Activated CD8-positive, alpha-beta memory T cell treated with anti-CD3 and anti-CD28 coated beads, Interleukin-2, amount 50 U/mL, for 24 hours (primary cell): ENCODE data around the gene ZNF275.
"Not testable (repeated sequence)": the region's sequence is repeated elsewhere in the genome, so short reads cannot be mapped to it uniquely, and the experiment has no call there.

ENCODE experiments used
- DNase-seq: peaks from one replicate; pipeline ENCODE4 v3.0.0-alpha.2; 2020; ENCODE audit errors: extremely low read depth

Gene ZNF275

DNA sequence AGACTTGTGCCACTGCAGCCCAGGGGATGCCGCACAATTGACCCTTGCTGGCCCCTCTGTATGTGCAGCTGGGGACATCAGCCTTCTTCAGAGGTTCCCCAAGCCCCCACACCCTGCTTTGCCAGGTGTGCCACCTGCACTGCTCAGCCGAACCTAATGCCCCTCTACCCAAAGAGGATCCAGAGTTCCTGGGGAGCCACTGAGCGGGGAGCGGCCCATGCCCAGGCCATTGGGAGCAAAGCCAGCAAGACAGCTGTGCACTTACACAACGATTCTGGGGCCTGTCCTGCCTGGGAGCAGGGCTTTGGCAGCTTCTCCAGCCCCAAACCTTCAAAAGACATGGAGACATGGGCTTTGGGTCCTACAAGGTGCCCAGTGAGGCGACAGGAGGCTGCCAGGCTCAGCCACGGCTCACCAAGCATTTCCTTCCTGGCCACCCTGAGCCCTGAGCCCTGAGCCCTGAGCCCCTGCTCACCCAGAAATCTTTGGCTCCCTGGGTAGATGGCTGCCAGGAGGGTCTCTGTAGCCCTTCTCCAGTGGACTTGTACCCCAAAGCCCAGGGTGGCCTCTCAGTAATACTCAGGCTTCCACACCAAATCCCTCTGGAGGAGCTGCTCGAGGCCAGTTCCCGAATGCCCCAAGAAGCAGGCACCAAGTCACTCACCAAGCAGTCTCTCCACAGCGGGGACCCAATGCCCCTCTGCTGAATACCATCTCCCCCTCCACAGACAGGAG lies 54.2 kb downstream of the ZNF275 start:
- DNase-seq = no peak

DNA sequence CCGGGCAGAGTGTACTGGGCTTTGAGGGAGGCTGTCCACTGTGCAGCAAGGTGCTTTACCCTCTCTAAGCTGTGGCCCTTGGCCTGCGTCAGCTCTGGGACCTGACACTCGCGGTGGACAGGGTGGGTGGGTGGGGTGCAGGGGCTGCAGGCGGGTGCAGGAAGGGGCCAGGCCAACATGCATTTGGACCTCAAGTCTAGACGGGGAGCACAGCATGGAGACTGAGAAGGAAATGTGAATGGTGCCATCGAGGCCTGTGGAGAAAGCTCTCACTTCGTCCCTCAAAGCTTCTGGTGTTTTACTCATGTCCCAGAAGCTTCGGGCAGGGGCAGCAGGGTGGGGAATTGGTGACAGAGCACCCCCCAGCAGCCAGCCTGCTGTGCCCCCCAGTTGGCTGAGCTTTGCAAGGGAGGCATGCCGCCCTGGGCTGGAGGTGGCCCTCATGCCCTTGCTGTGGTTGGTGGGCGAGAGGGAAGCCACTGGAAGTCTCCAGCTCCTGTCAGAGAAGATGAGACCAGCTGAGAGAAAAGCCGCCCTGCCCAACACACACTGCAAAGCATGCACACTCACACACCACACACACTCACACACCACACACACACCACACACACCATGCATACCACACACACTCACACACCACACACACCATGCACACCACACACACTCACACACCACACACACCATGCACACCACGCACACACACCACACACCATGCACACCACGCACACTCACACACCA lies 54.9 kb downstream of the ZNF275 start:
- DNase-seq = no peak

DNA sequence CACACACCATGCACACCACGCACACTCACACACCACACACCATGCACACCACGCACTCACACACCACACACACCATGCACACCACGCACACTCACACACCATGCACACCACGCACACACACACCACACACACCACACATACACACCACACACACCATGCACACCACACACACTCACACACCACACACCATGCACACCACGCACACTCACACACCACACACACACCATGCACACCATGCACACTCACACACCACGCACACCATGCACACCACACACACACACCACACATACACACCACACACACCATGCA lies 55.5 kb downstream of the ZNF275 start:
- not testable (repeated sequence) for DNase-seq

DNA sequence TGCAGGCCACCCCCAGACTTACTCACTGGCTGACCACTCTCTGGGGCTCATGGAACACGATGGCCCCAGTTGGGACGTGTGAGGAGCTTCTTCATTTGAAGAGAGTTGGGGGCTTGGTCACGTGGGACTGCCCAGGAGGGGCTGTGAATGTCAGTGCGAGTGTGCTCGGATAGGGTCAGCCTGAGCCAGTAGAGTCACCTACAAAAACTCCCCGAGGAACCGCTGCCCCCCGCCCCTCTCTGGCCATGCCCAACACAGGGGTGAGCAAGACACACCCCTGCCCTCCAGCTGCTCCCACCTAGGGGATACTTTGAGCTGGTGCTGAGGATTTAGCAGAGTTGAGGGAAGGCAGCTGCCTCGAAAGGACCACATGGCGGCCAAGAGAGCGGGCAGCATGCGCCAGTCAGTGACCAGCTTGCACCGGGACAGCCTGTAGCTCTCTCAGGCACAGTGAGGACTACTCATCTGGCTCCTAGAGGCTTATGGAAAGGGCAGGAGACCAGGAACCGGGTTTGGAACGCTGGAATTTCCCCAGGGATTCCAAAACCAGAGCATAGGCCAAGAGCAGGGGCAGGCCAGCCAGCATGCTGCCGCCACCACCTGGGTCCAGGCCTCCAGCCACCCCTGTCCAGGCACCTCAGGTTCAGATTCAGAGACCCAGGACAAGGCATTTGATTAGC lies 58.8 kb downstream of the ZNF275 start:
- DNase-seq = no peak

DNA sequence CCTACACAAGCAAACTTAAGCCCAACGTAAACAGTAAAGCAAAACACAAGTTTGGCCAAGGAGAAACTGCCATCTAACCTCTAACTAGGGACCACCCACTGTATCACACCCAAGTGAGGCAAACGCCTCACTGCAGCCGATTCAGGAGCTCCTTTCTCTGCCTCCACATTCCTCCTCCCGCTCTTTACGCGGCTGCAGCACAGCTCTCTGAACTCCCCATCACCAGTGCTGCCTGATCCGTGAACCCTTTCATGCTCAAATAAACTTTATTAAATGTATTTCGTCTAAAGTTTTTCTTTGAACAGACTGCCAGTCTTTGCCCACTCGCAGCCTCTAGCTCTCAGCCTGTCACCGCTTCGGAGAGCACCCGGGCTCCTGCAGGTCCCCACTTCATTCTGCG lies 60.7 kb downstream of the ZNF275 start:
- no peak for DNase-seq

DNA sequence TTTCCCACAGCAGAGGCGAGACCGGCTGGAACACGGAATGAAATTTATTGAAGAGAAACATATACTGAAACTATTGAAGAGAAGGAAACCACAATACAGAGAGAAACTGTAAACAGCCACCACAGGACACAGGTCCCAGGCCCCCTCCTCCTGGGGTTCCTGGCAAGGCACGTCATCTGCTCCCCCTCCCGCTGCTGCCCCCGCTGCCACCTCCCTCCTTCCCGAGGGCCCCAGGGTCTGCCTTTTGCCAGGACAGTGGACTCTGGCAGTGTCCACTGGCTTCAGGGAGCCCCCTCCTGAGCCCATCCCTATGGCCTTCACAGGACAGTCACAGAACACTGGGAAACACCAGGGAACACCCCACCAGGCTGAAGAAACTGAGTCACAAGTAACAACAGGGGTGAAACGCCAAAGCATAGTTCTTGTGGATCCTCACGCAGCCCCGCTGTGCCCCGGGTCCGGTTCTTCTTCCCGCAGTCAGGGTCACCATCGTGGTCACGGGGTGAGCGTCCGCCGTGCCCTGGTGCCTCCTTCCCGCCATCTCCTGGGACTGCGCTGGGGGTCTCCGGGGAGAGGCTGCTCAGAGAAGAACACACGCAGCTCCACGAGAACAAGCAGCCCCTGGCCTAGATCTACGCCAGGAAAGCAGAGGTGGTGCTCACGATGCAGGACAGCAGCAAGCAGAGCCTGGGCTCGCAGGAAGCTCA lies 61.8 kb downstream of the ZNF275 start:
- no peak for DNase-seq

DNA sequence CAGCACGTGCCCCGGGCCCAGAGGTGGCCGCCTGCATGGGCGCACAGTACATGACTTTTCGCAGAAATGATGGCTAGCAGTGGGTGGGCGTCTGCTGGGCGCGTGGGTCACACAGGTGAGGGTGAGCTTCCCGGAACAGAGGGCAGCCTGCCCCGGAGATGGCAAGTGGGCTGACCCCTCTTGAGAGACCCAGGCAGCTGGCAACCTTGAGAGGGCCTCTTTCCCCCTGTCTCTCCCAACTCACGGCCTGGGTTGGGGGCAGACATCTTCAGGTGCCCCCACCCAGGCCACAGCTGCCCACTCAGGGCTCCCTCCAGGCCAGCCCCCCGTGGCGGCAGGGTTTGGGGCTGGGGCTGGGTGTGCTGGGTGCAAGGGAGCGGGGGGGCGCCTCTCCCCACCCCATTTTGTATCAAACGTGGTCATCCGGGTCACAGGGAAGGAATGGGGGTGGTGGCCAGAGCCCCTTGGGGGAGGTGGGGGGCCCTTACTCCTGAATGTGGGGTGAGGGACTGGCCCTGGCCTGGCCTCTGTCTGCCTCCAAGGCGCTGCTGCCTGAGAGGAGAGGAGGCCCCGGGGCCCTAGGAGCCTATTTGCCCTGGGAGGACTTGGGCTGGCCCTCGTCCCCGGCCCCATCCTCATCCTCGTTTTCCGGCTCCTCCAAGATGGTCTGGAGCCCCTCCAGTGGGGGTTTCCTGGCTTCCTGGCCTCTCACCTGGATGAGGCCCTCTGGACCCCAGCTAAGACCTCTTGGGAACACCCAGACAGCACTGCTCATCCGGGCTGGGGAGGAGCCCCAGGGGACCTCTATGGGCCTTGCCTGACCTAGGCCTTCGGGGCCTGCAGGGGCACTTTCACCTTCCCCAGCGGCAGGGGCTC lies 62.6 kb downstream of the ZNF275 start:
- DNase-seq = no peak

DNA sequence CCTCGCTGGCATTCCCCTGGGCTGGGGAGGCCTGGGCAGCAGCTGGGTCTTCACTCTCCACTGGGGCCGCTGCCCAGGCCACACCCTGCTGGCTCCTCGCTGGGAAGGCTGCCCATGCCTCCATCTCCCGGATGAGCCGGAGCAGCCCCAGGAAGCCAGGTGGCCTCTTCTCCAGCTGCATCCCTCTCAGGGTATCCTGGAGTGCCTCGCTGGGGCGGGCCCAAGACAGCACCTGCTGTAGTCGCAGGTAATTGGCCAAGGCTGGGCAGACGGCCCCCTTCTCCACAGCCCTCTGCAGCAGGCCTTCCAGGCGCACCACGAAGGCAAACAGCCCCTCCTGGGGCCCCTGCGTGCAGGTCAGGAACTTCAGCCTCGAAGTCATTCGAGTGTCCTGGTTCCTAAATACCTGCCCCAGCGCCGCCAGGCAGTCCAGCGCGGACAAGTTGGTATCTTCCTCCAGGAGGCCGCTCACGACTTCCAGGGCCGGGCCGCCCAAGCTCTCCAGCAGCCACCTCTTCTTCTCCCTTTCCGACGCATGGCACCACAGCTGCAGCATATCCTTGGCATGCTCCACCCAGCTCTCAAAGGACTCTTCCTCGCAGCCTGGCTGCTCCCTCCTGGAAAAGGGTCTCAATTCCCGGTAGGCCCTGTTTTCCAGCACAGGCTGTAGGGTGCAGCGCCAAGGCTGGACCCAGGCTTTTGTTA lies 63.5 kb downstream of the ZNF275 start:
- no peak for DNase-seq

DNA sequence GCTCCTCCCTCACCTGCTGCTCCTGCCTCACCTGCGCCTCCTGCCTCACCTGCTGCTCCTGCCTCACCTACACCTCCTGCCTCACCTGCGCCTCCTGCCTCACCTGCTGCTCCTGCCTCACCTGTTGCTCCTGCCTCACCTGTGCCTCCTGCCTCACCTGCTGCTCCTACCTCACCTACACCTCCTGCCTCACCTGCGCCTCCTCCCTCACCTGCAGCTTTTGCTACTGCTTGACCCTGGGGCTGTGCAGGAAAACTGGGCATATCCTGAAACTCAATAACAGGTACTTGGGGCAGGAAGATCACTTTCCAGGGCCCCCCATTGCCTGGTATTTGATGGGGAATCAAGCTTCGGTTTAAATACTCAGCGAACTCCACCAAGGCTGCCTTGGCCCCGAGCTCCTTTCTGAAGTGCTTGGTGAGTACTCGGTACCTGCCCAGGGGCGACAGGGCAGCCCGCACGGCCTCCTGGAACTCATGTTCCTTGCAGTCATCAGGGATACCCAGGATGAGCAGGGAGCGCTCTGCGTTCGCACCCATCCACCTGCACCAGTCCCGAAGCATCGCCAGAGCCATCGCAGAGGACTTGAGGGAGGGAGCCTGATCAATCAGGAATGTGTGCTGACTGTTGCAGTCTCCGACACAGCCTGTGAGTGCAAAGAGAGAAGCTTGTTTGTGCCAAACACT lies 64.5 kb downstream of the ZNF275 start:
- no peak for DNase-seq

DNA sequence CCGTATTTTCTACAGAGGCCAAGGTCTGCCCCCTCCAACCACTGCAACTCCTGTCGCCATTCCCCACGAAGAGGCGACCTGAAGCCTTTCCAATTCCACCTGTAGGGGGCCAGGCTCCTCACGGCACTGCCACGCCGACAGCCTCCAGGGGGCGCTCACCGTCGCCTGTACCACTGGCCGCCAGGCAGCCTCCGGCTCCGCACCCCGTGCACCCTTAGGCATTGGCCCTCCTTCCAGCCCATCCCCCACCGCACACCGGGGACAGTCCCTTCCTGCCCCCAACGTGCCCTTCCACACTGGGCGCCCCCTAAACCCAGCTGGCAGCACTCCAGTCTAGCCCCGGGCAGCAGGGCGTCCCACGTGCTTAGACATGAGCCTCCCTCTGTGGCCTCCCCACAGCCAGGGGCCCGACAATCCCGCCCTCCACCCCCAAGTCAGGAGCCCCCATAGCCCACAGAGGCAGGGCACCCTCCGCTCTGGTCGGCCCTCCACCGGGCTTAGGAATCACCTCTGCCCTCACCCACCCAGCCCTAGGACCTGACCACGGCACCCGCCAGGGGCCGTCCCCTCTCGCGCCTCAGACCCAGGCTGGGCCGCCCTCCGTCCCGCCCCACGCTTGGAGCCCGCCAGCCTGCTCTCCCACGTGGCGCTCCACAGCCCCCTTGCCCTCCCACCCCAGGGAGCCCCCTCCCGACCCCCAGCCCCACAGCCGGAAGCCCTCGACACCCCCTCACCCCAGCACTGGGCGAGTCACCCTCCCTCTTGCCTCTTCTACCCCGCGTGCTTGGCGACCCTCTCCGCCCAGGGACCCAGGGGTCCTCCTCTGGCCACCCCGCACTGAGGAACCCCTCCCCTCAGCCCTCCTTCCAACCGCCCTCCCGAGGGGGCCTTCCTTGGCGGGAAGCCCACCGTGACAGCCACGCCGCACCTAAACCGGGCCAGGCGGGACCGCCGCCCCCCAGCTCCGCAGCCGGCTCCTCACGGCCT lies 66.5 kb downstream of the ZNF275 start:
- DNase-seq = peak; percentile 2

DNA sequence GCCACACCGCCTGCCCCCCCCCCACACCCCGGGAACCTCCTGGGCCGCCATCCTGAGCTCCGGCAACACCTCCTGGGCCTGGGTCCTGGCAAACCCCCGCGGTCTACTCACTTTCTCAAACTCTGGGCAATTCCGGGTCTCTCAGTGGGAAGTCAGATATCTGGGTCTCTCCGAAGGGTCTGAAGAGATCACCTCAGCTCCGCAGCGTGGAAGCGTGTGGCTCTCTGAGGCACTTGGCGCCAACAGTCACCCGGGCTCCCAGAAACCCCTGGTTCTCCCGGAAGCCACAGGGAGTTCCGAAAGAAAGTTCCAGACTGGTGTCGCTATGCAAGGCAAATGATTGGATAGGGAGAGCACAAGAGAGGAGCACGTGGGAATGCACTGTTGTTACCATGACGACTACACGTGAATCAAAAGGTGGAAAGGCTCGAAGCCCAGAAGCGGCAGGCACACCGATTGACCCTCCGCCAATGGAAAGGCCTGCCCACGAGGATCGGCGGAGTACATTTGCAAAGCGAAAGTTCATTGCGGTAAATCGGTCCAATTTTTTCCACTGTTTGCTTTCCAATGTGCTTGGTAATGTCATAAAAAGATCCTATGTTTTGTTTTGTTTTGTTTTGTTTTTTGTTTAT lies 67.3 kb downstream of the ZNF275 start, which contains the start of gene PNMA6E:
PNMA6E (minus strand) TSS at position 218 of the 632 bp plus-strand sequence. CDS start 2,501 bp downstream, outside the sequence.
- DNase-seq = no peak
